Panc1 (cell line): ENCODE results near the gene KLHL35. TPM values are rescaled to one million over a fixed set of nuclear protein-coding genes. Genes with fewer than 3 reads are reported as not detected.

Source experiments
- ATAC-seq: fragments of 200-7000 bp; cut with Tn5 transposase; 2 replicates; pipeline ENCODE4 v1.9.1; 2020; ENCODE audit warnings: mild to moderate bottlenecking, moderate library complexity
- BruUV-seq: library from RNA; stranded (reverse); fragments of 400-500 nt; replicated peaks from 2 replicates; lab custom pipeline; 2021; lab: Mats Ljungman, UMichigan
- CTCF ChIA-PET: fragments of 300-600 bp; sonication (Branson Sonifier 250); formaldehyde crosslinking; loops from one replicate; lab custom pipeline; 2022; ENCODE audit warnings: antibody characterized with exemption; lab: Charles Lee
- POLR2A ChIA-PET: fragments of 300-600 bp; sonication (Branson Sonifier 250); formaldehyde crosslinking; loops from one replicate; lab custom pipeline; 2022; ENCODE audit warnings: antibody characterized with exemption; lab: Charles Lee
- DNase-seq: peaks from one replicate; pipeline ENCODE4 v3.0.0-alpha.2; 2010; ENCODE audit warnings: low read depth, low spot score
- H3K27ac ChIP-seq: 2 replicates; pipeline ENCODE4 v1.5.1; 2011; ENCODE audit warnings: mild to moderate bottlenecking, low read length, inconsistent platforms
- H3K27me3 ChIP-seq: fragments of 200-500 bp; sonication (Bioruptor generic); 2 replicates; pipeline ENCODE4 v1.6.0; 2014; ENCODE audit warnings: low read length, inconsistent platforms; ENCODE audit not compliant: control insufficient read depth, insufficient read depth
- H3K36me3 ChIP-seq: fragments of 200-500 bp; sonication (Bioruptor generic); 2 replicates; pipeline ENCODE4 v1.5.1; 2014; ENCODE audit warnings: inconsistent platforms, mild to moderate bottlenecking, low read length, moderate library complexity; ENCODE audit not compliant: control insufficient read depth, insufficient read depth
- H3K4me1 ChIP-seq: 2 replicates; pipeline ENCODE4 v1.5.1; 2011; ENCODE audit warnings: inconsistent platforms, mild to moderate bottlenecking, low read length, moderate library complexity; ENCODE audit not compliant: control insufficient read depth, insufficient read depth
- H3K4me3 ChIP-seq, 2 experiments: 2 replicates each; pipeline ENCODE4 v1.5.1; 2011 to 2012; ENCODE audit warnings: low read depth in 2 of 2, low read length in 2 of 2, mild to moderate bottlenecking in 2 of 2, inconsistent platforms in 1 of 2, moderate library complexity in 1 of 2
- H3K9me3 ChIP-seq: fragments of 200-500 bp; sonication (Bioruptor generic); 2 replicates; pipeline ENCODE4 v1.5.1; 2014; ENCODE audit warnings: low read depth, mild to moderate bottlenecking, inconsistent platforms, low read length, moderate library complexity; ENCODE audit not compliant: control insufficient read depth, insufficient read depth
- POLR2AphosphoS5 ChIP-seq: IDR thresholded peaks from 2 replicates; pipeline ENCODE4 v1.6.1; 2012; ENCODE audit warnings: mild to moderate bottlenecking, low read depth, low read length, moderate library complexity
- REST ChIP-seq, 2 experiments: IDR thresholded peaks; 2 replicates each; pipeline ENCODE4 v1.6.1; 2011 to 2012; ENCODE audit warnings: low read depth in 2 of 2, control low read depth in 1 of 2, low read length in 1 of 2, mild to moderate bottlenecking in 1 of 2, moderate library complexity in 1 of 2; ENCODE audit not compliant: insufficient read depth in 1 of 2
- SIN3A ChIP-seq: IDR thresholded peaks from 2 replicates; pipeline ENCODE4 v1.6.1; 2012; ENCODE audit warnings: low read depth, mild to moderate bottlenecking, low read length, moderate library complexity, borderline replicate concordance; ENCODE audit not compliant: insufficient read depth
- TCF7L2 ChIP-seq: IDR thresholded peaks from 2 replicates; pipeline ENCODE4 v1.6.1; 2011; ENCODE audit warnings: mild to moderate bottlenecking, low read depth, low read length, inconsistent platforms
- in situ Hi-C: cut with HindIII; loops from 2 replicates; pipeline ENCODE4 v1.10.0; 2016; ENCODE audit warnings: low sequenced_read_pairs, low pct_unique_long_range_greater_than_20kb
- intact Hi-C: fragments of 100-400 bp; cut with micrococcal nuclease; formaldehyde crosslinking; loops from one replicate; pipeline ENCODE4 v1.10.0; 2022; ENCODE audit not compliant: unreplicated experiment
- total RNA-seq: library from RNA; stranded (reverse); gene quantifications from one replicate; pipeline ENCODE4 v1.2.1, GENCODE V29; 2021; ENCODE audit not compliant: unreplicated experiment
- TF ChIP-seq, protein P1 (sequence below): fragments of 450-650 bp; IDR thresholded peaks from 2 replicates; pipeline ENCODE4 v1.5.1; 2017; ENCODE audit warnings: mild to moderate bottlenecking

The KLHL35 gene
- total RNA-seq, 1 experiment from 2014 or later, result 10.9 TPM

- no peak for ATAC-seq
- Histone ChIP-seq H3K27me3 (0 out of 2 replicates have a peak, but pooled peaks cover 3% of the 10 kb centered on the region), H3K4me3 (no peak overlapping the region), H3K36me3 (no peaks in the 10 kb centered on the region), H3K9me3 (no peaks in the 10 kb centered on the region), H3K4me1 (no peaks in the 10 kb centered on the region), H3K27ac (no peak overlapping the region)
- no TSS peak for BruUV-seq
- no peak for TF ChIP-seq REST (IDR thresholded peaks at IDR 0.05; ENCODE audit: insufficient read depth in 1 of 2, low read depth in 2 of 2, low read length in 1 of 2)
- no peak for TF ChIP-seq TCF7L2
- TF ChIP-seq SIN3A, result no peak
- TF ChIP-seq, protein P1, sequence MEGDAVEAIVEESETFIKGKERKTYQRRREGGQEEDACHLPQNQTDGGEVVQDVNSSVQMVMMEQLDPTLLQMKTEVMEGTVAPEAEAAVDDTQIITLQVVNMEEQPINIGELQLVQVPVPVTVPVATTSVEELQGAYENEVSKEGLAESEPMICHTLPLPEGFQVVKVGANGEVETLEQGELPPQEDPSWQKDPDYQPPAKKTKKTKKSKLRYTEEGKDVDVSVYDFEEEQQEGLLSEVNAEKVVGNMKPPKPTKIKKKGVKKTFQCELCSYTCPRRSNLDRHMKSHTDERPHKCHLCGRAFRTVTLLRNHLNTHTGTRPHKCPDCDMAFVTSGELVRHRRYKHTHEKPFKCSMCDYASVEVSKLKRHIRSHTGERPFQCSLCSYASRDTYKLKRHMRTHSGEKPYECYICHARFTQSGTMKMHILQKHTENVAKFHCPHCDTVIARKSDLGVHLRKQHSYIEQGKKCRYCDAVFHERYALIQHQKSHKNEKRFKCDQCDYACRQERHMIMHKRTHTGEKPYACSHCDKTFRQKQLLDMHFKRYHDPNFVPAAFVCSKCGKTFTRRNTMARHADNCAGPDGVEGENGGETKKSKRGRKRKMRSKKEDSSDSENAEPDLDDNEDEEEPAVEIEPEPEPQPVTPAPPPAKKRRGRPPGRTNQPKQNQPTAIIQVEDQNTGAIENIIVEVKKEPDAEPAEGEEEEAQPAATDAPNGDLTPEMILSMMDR, result no peak
- no peak for TF ChIP-seq POLR2AphosphoS5
- ChIA-PET CTCF (interaction anchor here (0.6 kb wide), 1 partner anchor 321 kb away, joined by 3 read pairs; no protein-coding TSS in a partner anchor), POLR2A (no interaction called here)
- intact Hi-C loops (no loop called here), in situ Hi-C loops (no loop called here)
- DNase-seq, result no peak
These were observed 16.3 kb upstream of the KLHL35 start for GRCh38 chr11:75449271-75449670.

DNA sequence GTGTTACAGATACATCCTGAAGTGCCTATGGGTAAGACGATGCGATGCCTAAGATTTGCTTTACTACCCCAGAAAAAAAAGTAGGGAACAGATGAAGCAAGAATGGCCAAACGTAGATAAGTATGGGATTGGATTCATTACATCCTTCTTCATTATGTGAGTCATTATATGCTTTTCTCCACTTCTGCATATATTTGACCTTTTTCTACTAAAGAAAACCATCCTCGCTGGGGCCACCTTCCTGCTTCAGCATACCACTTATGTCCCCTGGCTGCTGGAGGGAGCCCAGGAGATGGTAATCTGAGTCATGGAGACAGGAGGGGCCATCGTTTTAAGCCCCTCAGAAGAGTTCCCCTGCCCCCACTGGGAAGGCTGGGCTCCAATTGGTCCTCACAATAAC, 14.4 kb upstream of the KLHL35 start:
- in situ Hi-C loops, result no loop called here
- H3K36me3 ChIP-seq, result no peaks in the 10 kb centered on the region
- H3K9me3 ChIP-seq, result no peaks in the 10 kb centered on the region
- no peak overlapping the region for H3K27ac ChIP-seq
- ChIA-PET CTCF (no interaction called here), POLR2A (no interaction called here)
- DNase-seq (no peak), ATAC-seq (no peak)
- no peak overlapping the region for H3K4me3 ChIP-seq
- no peaks in the 10 kb centered on the region for H3K4me1 ChIP-seq
- no peaks in the 10 kb centered on the region; the same call in 1 of the 2 replicates for H3K27me3 ChIP-seq
- TF ChIP-seq SIN3A, result no peak
- TF ChIP-seq REST (IDR thresholded peaks at IDR 0.05; ENCODE audit: insufficient read depth in 1 of 2, low read depth in 2 of 2, low read length in 1 of 2), result no peak
- TF ChIP-seq POLR2AphosphoS5, result no peak
- no peak for TF ChIP-seq TCF7L2
- TF ChIP-seq, protein P1, result no peak
- BruUV-seq, result no TSS peak
- intact Hi-C loops, result no loop called here
